ENCODE measurements around the gene SPATS2.

GRCh38 chr12:49439042-49439441, 71.8 kb downstream of the SPATS2 start:
- TF ChIP-seq CTCF (IDR thresholded peaks at IDR 0.05; ENCODE audit: low read length) (no peak), EZH2 (IDR thresholded peaks at IDR 0.05; ENCODE audit: borderline replicate concordance, low read length) (no peak)

Data from OCI-LY1 (cell line).